Measurements from ENCODE around the gene OLFML2A.

DNA sequence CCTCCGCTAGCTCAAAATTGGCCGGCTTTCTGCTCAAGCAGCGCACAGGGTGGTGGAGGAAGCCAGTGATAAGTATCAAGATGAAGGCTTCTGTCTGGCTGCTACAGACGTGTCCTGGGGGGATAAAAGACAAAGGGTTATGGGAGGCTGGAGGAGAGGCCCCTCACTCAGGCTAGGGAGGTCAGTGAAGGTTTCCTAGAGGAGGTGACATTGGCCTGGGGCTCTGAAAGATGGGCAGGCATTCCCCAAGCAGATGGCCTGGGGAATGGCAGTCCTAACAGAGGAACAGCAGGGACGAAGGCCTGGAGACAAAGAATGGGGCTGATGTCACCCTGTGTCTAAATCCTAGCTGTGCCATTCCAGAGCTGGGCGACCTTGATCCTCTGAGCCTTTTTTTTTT, 32.3 kb downstream of the OLFML2A start:
- no peak for TF ChIP-seq CTCF (conservative IDR thresholded peaks at IDR 0.05; ENCODE audit: low read length)
- TF ChIP-seq EZH2phosphoT487 (IDR thresholded peaks at IDR 0.05; ENCODE audit: borderline replicate concordance), result no peak
